ENCODE measurements around the gene HOXB7.

The HOXB7 gene

GRCh38 chr17:48606892-48607614 lies 3.8 kb downstream of the HOXB7 start:
- no peak for DNase-seq

GRCh38 chr17:48605991-48606891 lies 4.6 kb downstream of the HOXB7 start:
- DNase-seq, result no peak

- no peak for DNase-seq
Observed at GRCh38 chr17:48605409-48605919, 5.4 kb downstream of the HOXB7 start.

GRCh38 chr17:48604770-48605329 lies 6.0 kb downstream of the HOXB7 start, which contains the start of gene HOXB6:
Gene HOXB6 (minus strand): TSS chr17:48604986. CDS start chr17:48598150, 6,836 bp downstream.
- no peak for DNase-seq

- DNase-seq, result peak; percentile 24
Observed at GRCh38 chr17:48603959-48604769, 6.7 kb downstream of the HOXB7 start.

- DNase-seq, result no peak
Observed at GRCh38 chr17:48601539-48602425, 9.0 kb downstream of the HOXB7 start.

- DNase-seq, result no peak
Observed at GRCh38 chr17:48601207-48601538, 9.6 kb downstream of the HOXB7 start.

GRCh38 chr17:48600244-48601098 lies 10.3 kb downstream of the HOXB7 start:
- DNase-seq, result peak; percentile 47

- DNase-seq, result no peak
Observed at GRCh38 chr17:48599354-48599753, 11.5 kb downstream of the HOXB7 start.

GRCh38 chr17:48598736-48599135 lies 12.1 kb downstream of the HOXB7 start:
- DNase-seq, result no peak

GRCh38 chr17:48597778-48598631 lies 12.8 kb downstream of the HOXB7 start:
- peak; percentile 54 for DNase-seq

- no peak for DNase-seq
Observed at GRCh38 chr17:48597528-48597777, 13.4 kb downstream of the HOXB7 start.

- no peak for DNase-seq
Observed at GRCh38 chr17:48596735-48597527, 13.9 kb downstream of the HOXB7 start.

GRCh38 chr17:48596000-48596734 lies 14.7 kb downstream of the HOXB7 start:
- DNase-seq, result peak; percentile 38

- no peak for DNase-seq
Observed at GRCh38 chr17:48595278-48595999, 15.4 kb downstream of the HOXB7 start.

GRCh38 chr17:48594538-48595277 lies 16.1 kb downstream of the HOXB7 start:
- no peak for DNase-seq
